Psoas muscle (tissue), 8 donors: ENCODE data around the gene AGFG2. TPM values are rescaled to one million over a fixed set of nuclear protein-coding genes. Genes with fewer than 3 reads are reported as not detected.

Source experiments
- ATAC-seq, 4 donors: fragments of 200-7000 bp; cut with Tn5 transposase; one replicate each; pipeline ENCODE4 v1.9.1; 2020; ENCODE audit warnings: moderate library complexity in 3 of 4, mild to moderate bottlenecking in 2 of 4
- DNase-seq, 2 donors: peaks; one replicate each; pipeline ENCODE4 v3.0.0-alpha.2; 2020
- H3K27ac ChIP-seq: fragments of 200-600 bp; one replicate; pipeline ENCODE4 v1.8.0; 2022
- H3K27me3 ChIP-seq, 3 donors: fragments of 200-600 bp in 1 of 3; one replicate each; pipeline versions ENCODE4 v1.6.1 to v1.8.0; 2013 to 2022; ENCODE audit warnings: low read length in 2 of 3, mild to moderate bottlenecking in 2 of 3, moderate library complexity in 1 of 3; ENCODE audit not compliant: insufficient read depth in 3 of 3
- H3K36me3 ChIP-seq, 2 donors: fragments of 200-600 bp in 1 of 2; one replicate each; pipeline versions ENCODE4 v1.6.1 to v1.8.0; 2013 to 2022; ENCODE audit warnings: low read depth in 1 of 2, mild to moderate bottlenecking in 1 of 2, moderate library complexity in 1 of 2; ENCODE audit not compliant: insufficient read depth in 1 of 2
- H3K4me1 ChIP-seq: fragments of 200-600 bp; one replicate; pipeline ENCODE4 v1.8.0; 2022
- H3K4me3 ChIP-seq: fragments of 200-600 bp; one replicate; pipeline ENCODE4 v1.8.0; 2022; ENCODE audit warnings: mild to moderate bottlenecking
- H3K9me3 ChIP-seq: fragments of 200-600 bp; one replicate; pipeline ENCODE4 v1.8.0; 2022
- WGBS, 3 donors: extraction: QIAGEN DNeasy Blood & Tissue Kit; methylation state at CpG; one replicate each; pipeline versions ENCODE4 v1.1.6 to v1.1.7; 2013; 5-methylcytosine and 5-hydroxymethylcytosine counted together
- intact Hi-C, 2 donors: fragments of 100-400 bp; cut with DNase I; formaldehyde crosslinking; loops; one replicate each; pipeline versions ENCODE4 v1.11.0 to v1.14.2; 2022
- polyA plus RNA-seq, 3 donors: library from polyadenylated mRNA; stranded (reverse); fragments of 200-250 nt; gene quantifications; one replicate each; pipeline ENCODE4 v1.2.3, GENCODE V29; 2013
- total RNA-seq, 4 donors: library from RNA; stranded (reverse); fragmentation: NEBNext Ultra II Directional in 2 of 4; extraction: Animal tissue kit (Norgen Biotek cat#: 25700) in 2 of 4; gene quantifications; one replicate each; pipeline versions ENCODE4 v1.2.1 to v1.2.4, GENCODE V29; 2021 to 2023
- TF ChIP-seq, protein P1 (sequence below): fragments of 200-600 bp; IDR thresholded peaks from one replicate; pipeline ENCODE4 v1.8.0; 2022; ENCODE audit warnings: antibody characterized with exemption
- donor health status: healthy with polysubstance abuse.
- donor health status: DM: no; HTN: no; CAD: no; lungs with moderate emphysema.
- donor health status: Bipolar disorder and iron deficiency.
- donor health status: healthy.
- donor health status: DM: yes; HTN: yes; CAD: no.
- donor health status: DM: no; HTN: no; CAD: no.
- donor health status: DM: no; HTN: no; CAD: no.
- donor health status: DM: yes; HTN: yes; CAD: no.

The AGFG2 gene
- total and polyA plus RNA-seq, 7 donors: 4.8 to 14.7 (median 8.8) TPM

DNA sequence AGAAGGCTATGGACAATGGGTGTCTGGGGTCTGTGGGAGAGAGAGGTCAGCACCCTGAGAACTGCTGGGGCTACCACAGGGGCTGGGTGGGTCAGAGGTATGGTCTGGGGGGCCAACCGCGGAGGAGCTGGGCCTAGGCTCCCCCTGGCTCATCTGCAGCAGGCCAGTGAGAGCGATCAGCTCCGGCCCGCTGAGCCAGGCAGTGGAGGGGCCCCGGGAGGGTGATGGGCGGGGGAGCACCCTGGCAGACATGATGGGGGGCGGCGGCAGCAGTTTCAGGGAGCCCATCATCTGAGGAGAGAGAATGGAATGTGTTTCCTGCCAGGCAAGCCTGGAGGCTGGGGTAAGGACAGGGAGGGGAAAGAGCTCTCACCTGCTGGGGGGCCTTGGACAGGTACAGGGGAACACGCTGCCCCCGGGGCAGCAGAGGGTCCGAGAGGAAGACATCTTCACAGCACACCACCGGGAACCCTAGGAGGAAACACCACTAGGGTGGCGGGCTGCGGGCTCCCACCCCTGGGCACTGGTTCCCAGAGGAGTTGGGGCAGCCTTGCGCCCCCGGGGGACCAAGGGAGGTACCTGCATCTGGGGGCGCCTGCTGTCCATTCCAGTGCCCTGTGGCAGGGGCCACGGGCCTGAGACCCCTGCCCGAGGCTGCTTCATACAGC is 33.4 kb downstream of the AGFG2 start:
- 84 to 90% (median 84%) methylated on average over 13 to 20 of the region's 20 CpGs for WGBS, 3 donors
- no peak overlapping the region for H3K4me3 ChIP-seq
- peaks cover 0 to 55% (median 14%) of the 10 kb centered on the region in 3 donors for H3K27me3 ChIP-seq
- ATAC-seq: no peak
- H3K36me3 ChIP-seq: peaks cover 10 to 50% of the 10 kb centered on the region in 2 donors
- intact Hi-C loops: no loop called here
- no peaks in the 10 kb centered on the region for H3K9me3 ChIP-seq
- H3K27ac ChIP-seq: no peak overlapping the region
- no peak for DNase-seq
- no peaks in the 10 kb centered on the region for H3K4me1 ChIP-seq
- TF ChIP-seq, protein P1, sequence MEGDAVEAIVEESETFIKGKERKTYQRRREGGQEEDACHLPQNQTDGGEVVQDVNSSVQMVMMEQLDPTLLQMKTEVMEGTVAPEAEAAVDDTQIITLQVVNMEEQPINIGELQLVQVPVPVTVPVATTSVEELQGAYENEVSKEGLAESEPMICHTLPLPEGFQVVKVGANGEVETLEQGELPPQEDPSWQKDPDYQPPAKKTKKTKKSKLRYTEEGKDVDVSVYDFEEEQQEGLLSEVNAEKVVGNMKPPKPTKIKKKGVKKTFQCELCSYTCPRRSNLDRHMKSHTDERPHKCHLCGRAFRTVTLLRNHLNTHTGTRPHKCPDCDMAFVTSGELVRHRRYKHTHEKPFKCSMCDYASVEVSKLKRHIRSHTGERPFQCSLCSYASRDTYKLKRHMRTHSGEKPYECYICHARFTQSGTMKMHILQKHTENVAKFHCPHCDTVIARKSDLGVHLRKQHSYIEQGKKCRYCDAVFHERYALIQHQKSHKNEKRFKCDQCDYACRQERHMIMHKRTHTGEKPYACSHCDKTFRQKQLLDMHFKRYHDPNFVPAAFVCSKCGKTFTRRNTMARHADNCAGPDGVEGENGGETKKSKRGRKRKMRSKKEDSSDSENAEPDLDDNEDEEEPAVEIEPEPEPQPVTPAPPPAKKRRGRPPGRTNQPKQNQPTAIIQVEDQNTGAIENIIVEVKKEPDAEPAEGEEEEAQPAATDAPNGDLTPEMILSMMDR: no peak

DNA sequence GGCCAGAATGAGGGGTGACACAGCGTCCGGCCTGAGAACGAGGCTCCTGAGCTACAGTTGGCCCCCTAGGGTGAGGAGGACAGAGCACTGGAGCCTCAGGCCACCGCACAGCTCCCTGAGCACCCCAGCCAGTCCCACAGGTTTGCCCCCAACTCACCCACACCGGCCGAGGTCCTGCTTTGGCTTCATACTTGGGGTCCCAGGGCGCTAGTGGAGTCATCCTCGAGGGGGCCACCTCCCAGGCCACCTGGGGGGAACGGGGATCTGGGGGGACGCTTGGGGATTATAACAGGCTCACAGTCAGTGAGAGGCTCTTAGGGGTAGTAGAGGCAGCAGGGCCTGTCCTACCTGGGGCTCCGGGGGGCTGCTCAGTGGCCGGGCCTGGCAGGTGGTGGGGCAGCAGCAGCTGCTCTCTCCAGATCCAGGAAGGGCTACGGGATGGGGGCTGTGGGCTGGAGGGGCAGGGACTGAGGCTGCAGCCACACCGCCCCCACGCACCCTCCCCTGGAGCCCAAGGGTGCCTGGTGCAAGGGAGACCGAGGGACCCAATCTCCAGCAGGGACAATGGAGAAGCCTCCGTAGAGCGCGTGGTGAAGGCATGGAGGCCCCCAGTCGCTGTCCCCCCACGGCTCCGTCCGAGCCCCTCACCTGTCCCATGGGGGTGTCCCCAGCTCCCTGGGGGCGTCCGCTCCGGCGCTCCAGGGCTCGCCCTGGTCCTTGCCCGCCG is 34.1 kb downstream of the AGFG2 start:
- Histone ChIP-seq H3K27me3 (peaks cover 0 to 60% (median 14%) of the 10 kb centered on the region in 3 donors), H3K27ac (no peak overlapping the region), H3K9me3 (no peaks in the 10 kb centered on the region), H3K36me3 (peaks cover 15 to 57% of the 10 kb centered on the region in 2 donors), H3K4me3 (no peak overlapping the region), H3K4me1 (no peaks in the 10 kb centered on the region)
- 90 to 92% (median 91%) methylated on average over 28 to 30 of the region's 30 CpGs for WGBS, 3 donors
- DNase-seq (no peak), ATAC-seq (no peak)
- intact Hi-C loops: no loop called here
- TF ChIP-seq, protein P1: no peak

DNA sequence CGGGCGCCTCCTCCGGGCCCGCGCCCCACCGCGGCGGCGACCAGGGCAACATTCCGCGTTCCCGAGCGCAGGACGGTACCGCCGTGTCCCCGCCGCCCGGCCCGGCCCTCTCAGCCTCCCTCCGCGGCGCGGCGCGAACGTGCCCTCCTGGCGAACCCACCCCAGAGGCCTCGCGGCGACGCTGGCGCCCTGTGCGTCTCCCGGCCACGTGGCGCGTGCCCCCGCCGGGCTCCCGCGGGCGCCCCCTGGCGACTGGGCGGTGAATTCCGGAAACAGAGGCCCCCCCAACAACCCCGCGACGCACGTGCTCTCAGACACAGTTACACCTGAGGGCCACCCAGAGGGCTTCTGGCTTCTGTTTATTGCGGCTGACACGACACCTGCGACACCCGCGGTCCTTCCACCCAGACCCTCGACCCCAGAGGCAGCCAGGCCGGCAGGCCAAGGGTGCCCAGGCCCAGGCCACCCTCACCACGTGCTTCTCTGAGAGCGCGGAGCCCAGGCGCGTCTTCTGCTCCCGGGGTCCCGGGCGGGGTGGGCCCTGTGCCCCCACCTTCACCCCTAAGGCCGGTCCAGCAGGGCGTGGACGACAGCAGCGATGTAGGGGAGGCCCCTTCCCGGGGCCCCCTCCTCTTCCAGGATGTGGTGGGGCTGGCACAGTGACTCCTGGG is 34.8 kb downstream of the AGFG2 start, which contains the start of gene SAP25:
SAP25 (minus strand) TSS at position 210 of the 671 bp plus-strand sequence; CDS start at position 52, 158 bp downstream.
- WGBS, 3 donors: 92 to 93% (median 93%) methylated on average over 67 to 70 of the region's 70 CpGs
- Histone ChIP-seq H3K4me3 (no peak within 1 kb of the TSS), H3K27ac (no peak within 1 kb of the TSS), H3K4me1 (no peaks in the 10 kb centered on the region), H3K36me3 (peaks cover 15 to 64% of the 10 kb centered on the region in 2 donors), H3K27me3 (peaks cover 0 to 60% (median 14%) of the 10 kb centered on the region in 3 donors), H3K9me3 (no peaks in the 10 kb centered on the region)
- TF ChIP-seq, protein P1: no peak
- DNase-seq: no peak
- intact Hi-C loops: no loop called here
- no peak for ATAC-seq

DNA sequence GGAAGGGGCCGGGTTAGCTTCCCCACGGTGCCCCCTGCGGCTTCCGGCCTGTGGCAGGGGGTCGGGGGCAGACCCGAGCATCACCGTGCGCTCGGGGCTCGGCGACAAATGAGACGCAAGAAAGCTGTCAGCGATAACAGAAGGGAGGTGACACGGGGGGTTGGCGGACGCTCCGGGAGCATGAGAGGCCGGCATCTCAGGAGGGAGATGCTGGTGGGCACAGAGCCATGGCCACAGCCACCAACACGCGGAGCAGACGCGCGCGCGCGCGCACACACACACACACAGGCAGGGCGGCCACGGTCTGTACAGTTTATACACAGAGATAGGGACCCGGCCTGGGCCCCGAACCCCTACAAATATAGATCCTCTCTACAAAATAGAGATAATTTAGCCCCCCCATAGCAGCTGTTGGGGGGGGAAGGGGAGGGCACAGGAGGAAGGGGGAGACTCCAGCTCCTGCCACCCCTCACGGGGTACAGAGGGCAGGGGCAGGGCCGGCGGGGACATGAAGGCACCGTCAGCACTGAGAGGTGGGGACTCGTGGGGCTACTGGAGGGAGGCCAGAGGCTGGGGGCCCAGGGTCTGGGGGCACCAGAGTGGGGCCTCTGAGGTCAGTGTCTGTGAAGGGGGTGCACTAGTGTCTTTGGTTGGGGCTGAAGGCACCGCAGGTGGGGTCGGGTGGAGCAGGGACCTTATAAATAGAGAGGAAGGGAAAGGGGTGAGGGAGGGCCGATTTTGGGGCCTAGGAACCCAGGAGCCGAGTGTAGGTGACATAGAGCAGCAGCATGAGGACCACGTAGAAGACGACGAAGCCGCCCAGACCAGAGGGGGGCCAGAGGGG is 35.6 kb downstream of the AGFG2 start:
- DNase-seq (no peak), ATAC-seq (no peak)
- H3K9me3 ChIP-seq: no peaks in the 10 kb centered on the region
- 91 to 94% (median 92%) methylated on average over 42 to 44 of the region's 44 CpGs for WGBS, 3 donors
- TF ChIP-seq, protein P1: no peak
- no peak overlapping the region for H3K4me3 ChIP-seq
- peaks cover 0 to 60% (median 14%) of the 10 kb centered on the region in 3 donors for H3K27me3 ChIP-seq
- H3K4me1 ChIP-seq: no peaks in the 10 kb centered on the region
- H3K27ac ChIP-seq: no peak overlapping the region
- H3K36me3 ChIP-seq: peaks cover 15 to 72% of the 10 kb centered on the region in 2 donors
- intact Hi-C loops: loop anchor here in 1 of 2 donors (5.0 kb wide), 1 partner anchor 113 kb away; no protein-coding TSS in a partner anchor
